SK-N-SH treated with all-trans-retinoic acid at 6 μM for 48 hours (cell line): ENCODE results near the gene NCOA4.

Source experiments
- ARNTL ChIP-seq: fragments of 450-650 bp; formaldehyde crosslinking; IDR thresholded peaks from 2 replicates; pipeline ENCODE4 v1.5.0; 2020; ENCODE audit warnings: low read depth, mild to moderate bottlenecking, moderate library complexity, borderline replicate concordance
- BACH2 ChIP-seq: fragments of 250-450 bp; sonication (Bioruptor Pico); IDR thresholded peaks from 2 replicates; pipeline ENCODE4 v1.9.0; 2021; ENCODE audit warnings: mild to moderate bottlenecking, borderline replicate concordance
- CSDC2 ChIP-seq: fragments of 250-450 bp; sonication (Bioruptor Pico); IDR thresholded peaks from 2 replicates; pipeline ENCODE4 v1.5.0; 2020; ENCODE audit warnings: mild to moderate bottlenecking, moderate library complexity
- ISL1 ChIP-seq: fragments of 250-450 bp; sonication (Bioruptor Pico); IDR thresholded peaks from 2 replicates; pipeline ENCODE4 v2.1.2; 2022; ENCODE audit warnings: mild to moderate bottlenecking, moderate library complexity
- OSR1 ChIP-seq: fragments of 250-450 bp; sonication (Bioruptor Pico); IDR thresholded peaks from 2 replicates; pipeline ENCODE4 v1.8.0; 2022; ENCODE audit warnings: moderate library complexity, mild to moderate bottlenecking, inconsistent platforms
- RARB ChIP-seq: fragments of 250-450 bp; sonication (Bioruptor Pico); IDR thresholded peaks from 2 replicates; pipeline ENCODE4 v1.8.0; 2021; ENCODE audit warnings: mild to moderate bottlenecking, moderate library complexity
- SNAI2 ChIP-seq: fragments of 250-450 bp; sonication (Bioruptor Pico); IDR thresholded peaks from 2 replicates; pipeline ENCODE4 v1.5.0; 2020; ENCODE audit warnings: mild to moderate bottlenecking, moderate library complexity
- ZFP3 ChIP-seq: fragments of 250-450 bp; sonication (Bioruptor Pico); IDR thresholded peaks from 2 replicates; pipeline ENCODE4 v1.5.0; 2020; ENCODE audit warnings: mild to moderate bottlenecking, moderate library complexity
- ZFP30 ChIP-seq: fragments of 450-650 bp; formaldehyde crosslinking; IDR thresholded peaks from 2 replicates; pipeline ENCODE4 v1.5.0; 2022; ENCODE audit warnings: mild to moderate bottlenecking, moderate library complexity
- ZNF565 ChIP-seq: fragments of 450-650 bp; formaldehyde crosslinking; conservative IDR thresholded peaks from 2 replicates; pipeline ENCODE4 v1.5.0; 2020; ENCODE audit warnings: low read depth, mild to moderate bottlenecking, moderate library complexity
- TF ChIP-seq, protein P1 (sequence below): fragments of 250-450 bp; sonication (Bioruptor Pico); IDR thresholded peaks from 2 replicates; pipeline ENCODE4 v1.5.1; 2020; ENCODE audit warnings: low read depth, mild to moderate bottlenecking, moderate library complexity
- TF ChIP-seq, protein P2 (sequence below): fragments of 250-450 bp; sonication (Bioruptor Pico); IDR thresholded peaks from 2 replicates; pipeline ENCODE4 v1.8.0; 2020; ENCODE audit warnings: mild to moderate bottlenecking, moderate library complexity, borderline replicate concordance

DNA sequence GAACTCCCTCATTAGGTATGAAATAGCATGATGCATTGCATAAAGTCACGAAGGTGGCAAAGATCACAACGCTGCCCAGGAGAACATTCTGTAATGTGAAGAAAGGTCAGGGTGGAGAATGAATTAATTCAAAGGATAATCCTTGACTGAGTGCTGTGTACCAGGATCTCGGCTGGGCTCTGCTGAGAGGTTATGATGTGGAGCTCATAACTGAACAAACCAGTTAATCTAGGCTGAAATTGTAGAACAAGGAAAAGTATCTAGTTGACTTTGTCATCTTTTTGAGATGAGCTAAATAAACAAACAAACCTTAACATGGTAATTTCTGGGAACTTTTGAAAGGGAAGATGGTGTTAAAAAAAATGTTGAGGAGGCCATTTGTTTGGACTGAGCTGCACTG lies 9.6 kb upstream of the NCOA4 start:
- no peak for TF ChIP-seq BACH2 (CRISPR knock-in tag)
- TF ChIP-seq, protein P1, sequence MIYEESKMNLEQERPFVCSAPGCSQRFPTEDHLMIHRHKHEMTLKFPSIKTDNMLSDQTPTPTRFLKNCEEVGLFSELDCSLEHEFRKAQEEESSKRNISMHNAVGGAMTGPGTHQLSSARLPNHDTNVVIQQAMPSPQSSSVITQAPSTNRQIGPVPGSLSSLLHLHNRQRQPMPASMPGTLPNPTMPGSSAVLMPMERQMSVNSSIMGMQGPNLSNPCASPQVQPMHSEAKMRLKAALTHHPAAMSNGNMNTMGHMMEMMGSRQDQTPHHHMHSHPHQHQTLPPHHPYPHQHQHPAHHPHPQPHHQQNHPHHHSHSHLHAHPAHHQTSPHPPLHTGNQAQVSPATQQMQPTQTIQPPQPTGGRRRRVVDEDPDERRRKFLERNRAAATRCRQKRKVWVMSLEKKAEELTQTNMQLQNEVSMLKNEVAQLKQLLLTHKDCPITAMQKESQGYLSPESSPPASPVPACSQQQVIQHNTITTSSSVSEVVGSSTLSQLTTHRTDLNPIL = no peak
- TF ChIP-seq ZNF565 (CRISPR knock-in tag) = no peak
- TF ChIP-seq OSR1 (CRISPR knock-in tag) = no peak
- no peak for TF ChIP-seq ARNTL (CRISPR knock-in tag)
- TF ChIP-seq, protein P2, sequence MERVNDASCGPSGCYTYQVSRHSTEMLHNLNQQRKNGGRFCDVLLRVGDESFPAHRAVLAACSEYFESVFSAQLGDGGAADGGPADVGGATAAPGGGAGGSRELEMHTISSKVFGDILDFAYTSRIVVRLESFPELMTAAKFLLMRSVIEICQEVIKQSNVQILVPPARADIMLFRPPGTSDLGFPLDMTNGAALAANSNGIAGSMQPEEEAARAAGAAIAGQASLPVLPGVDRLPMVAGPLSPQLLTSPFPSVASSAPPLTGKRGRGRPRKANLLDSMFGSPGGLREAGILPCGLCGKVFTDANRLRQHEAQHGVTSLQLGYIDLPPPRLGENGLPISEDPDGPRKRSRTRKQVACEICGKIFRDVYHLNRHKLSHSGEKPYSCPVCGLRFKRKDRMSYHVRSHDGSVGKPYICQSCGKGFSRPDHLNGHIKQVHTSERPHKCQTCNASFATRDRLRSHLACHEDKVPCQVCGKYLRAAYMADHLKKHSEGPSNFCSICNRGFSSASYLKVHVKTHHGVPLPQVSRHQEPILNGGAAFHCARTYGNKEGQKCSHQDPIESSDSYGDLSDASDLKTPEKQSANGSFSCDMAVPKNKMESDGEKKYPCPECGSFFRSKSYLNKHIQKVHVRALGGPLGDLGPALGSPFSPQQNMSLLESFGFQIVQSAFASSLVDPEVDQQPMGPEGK (CRISPR knock-in tag) = no peak
- no peak for TF ChIP-seq RARB (CRISPR knock-in tag)
- no peak for TF ChIP-seq ISL1 (CRISPR knock-in tag)
- TF ChIP-seq CSDC2 (CRISPR knock-in tag) = no peak
- no peak for TF ChIP-seq SNAI2 (CRISPR knock-in tag)
- no peak for TF ChIP-seq ZFP3
- TF ChIP-seq ZFP30 (CRISPR knock-in tag) = no peak
